Umbilical cord (tissue), 2 donors: ENCODE measurements around the gene GOLGA1. TPM values are rescaled to one million over a fixed set of nuclear protein-coding genes. Genes with fewer than 3 reads are reported as not detected.
"Not testable (repeated sequence)": the region's sequence is repeated elsewhere in the genome, so short reads cannot be mapped to it uniquely, and the experiment has no call there.

Experiments used
- DNase-seq: peaks from one replicate; pipeline ENCODE4 v3.0.0-alpha.2; 2015; ENCODE audit warnings: low spot score
- total RNA-seq: library from RNA; depleted of rRNA; stranded (reverse); fragments of >200 nt; gene quantifications from one replicate; pipeline ENCODE4 v1.2.3, GENCODE V29; 2014; ENCODE audit warnings: low replicate concordance; ENCODE audit not compliant: insufficient read depth

Gene GOLGA1
- total RNA-seq: 12.3 TPM

DNA sequence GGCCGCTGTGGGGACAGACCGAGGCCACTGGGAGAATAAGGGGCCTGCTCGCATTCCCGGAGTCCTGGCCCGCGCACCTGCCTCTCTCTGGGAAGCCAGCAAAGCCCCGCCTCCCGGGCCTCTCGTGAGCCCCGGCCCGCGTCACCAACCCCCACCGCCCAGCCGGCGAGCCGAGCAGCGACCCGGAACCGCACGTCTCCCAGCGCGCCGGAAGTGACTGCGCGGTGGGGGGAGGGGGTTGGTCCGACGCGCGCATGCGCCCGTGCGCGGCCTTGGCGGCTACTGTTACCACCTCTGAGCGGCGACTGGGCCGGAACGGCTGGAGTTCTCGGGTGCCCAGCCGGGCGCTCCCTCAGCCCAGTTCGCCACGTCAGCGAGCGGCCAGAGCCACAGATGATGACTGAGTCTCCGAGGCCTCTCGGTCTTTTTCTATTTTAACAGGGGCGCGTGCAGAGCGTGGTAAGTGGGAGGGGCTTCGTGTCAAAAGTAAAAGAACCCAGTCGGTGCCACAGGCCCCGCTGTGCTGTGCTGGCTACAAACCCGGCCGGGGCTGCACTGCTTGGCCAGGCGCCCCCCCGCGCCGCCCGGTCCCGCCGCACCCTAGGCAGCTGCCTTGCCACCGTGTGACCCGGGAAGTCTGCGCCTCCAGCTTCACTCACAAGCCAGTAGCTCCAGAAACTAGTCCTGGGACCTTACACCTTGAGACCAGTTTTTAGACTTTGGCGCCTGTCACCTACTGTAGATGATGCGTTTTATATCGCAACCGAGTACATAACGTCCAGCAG, at the start of gene GOLGA1:
Gene GOLGA1, minus strand, starts transcription at position 190 of the 785 bp plus-strand sequence. CDS start 2,372 bp downstream, outside the sequence.
- peak; percentile 95 for DNase-seq

DNA sequence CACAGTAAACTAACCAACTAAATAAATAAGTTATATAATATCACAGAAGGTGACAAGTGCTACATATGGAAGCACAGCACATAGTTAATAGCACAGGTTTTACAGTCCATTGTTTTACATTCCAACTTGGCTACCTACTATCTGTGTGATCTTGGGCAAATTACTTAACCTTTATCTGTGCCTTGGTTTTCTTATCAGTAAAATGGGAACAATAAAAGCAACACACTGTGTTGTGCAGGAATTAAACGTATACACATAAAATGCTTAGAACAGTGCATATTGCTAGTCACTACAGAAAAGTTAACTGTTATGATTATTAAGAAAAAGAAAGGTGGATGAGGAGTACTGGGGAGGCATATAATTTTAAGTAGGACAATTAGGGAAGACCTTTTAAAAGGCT, 42.8 kb upstream of the GOLGA1 start:
- DNase-seq: no peak

DNA sequence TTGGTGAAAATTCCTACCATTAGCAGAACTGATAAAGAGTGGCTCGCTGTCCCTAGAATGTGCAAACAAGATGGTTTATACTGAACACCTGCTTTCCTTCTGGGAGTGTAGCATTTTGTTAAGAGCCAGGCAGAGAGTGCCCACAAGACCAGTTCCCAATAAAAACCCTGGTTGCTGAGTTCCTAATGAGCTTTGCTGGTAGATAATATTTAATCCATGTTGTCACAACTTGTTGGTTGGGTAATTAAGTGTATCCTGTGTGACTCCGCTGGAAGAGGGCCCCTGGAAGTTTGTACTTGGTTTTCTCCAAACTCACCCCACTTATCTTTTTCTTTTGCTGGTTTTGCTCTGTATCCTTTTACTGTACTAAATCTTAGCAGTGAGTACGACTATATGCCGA, 39.5 kb upstream of the GOLGA1 start:
- no peak for DNase-seq

- DNase-seq: no peak
These were observed 34.2 kb upstream of the GOLGA1 start for GRCh38 chr9:124975131-124975530.

- no peak for DNase-seq
These were observed 32.9 kb upstream of the GOLGA1 start for GRCh38 chr9:124973807-124974206.

DNA sequence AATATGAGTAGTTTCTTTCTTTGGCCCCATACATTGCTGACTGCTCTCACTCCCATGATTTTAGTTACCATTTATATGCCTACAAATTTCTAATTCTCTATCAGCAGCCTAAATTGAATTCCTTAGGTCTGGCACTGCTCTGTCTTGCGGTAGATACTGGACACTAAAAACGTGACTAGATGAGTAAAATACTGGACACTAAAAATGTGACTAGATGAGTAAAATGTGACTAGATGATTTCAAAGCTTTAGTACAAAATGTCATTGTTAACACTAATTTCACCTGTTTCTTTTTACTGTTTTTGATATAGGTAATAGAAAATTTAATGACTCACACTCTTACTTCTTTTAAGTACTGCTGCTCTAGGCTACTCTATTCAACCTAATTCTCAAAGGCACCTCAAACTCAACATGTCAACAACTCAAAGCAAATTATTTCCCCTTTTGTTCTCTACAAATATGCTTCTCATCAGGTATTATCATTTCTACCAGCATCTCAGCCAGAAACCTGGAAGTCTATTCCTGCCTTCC, 31.4 kb upstream of the GOLGA1 start:
- DNase-seq: no peak

GRCh38 chr9:124969401-124969800, 28.5 kb upstream of the GOLGA1 start:
- no peak for DNase-seq

DNA sequence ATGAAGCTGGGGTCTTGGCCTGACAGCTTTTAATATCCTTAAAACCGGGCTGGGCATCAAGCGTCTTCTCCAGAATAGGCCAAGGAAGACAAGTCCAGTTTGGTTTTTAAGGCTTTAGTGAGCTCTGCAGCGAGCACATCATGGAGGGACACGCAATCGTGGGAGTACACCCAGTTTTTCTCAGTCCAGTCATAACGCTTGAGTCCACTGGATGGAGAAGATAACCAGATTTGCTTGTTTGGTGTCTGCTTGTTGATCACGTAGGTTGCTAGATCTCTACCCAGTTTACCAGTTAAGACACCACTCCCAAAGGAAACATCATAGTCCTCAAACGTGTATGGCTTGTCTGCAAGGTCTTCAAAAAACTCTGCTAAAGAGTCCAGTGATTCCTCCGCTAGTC, 27.4 kb upstream of the GOLGA1 start:
- no peak for DNase-seq

DNA sequence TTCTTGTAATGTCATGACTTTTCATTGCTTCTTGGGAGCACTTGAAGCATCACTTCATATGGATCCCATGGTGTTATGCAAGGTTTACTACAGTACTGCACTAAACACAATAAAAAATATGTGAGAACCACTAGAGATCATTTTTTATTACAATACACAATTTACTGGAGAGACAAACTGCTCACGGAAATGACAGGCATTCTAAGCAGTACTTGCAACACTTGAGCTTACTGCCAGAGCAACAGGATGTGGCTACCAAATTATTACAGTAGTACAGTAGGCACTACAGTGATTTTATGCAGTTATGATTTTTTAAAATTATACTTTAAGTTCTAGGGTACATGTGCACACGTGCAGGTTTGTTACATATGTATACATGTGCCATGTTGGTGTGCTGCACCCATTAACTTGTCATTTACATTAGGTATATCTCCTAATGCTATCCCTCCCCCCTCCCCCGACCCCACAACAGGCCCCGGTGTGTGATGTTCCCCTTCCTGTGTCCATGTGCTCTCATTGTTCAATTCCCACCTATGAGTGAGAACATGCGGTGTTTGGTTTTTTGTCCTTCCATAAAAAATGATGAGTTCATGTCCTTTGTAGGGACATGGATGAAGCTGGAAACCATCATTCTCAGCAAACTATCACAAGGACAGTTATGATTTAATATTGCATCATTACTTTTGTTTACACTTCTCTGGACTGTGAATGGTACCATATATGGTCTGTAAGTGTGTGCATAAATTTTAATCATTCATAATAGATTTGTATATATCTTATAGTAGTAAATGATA, 25.1 kb upstream of the GOLGA1 start:
- DNase-seq: not testable (repeated sequence)

- no peak for DNase-seq
These were observed 23.7 kb upstream of the GOLGA1 start for GRCh38 chr9:124964604-124965003.

DNA sequence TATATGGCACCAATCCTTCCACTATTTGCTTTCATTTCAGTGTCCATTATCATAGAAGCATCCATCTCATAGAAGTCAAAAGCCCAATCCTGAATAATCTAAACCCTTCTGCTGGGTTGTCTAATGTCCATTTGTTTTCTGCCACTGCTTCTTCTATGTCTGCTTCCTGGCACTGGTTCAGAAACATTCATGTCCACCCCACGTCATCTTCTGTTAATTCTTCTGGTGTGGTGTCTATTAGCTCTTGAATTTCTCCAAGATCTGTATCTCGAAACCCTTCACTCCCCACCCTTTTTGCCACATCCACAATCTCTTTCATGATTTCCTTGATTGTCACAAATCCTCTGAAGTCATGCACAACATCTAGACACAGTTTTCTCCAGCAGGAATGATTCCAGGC, 23.2 kb upstream of the GOLGA1 start:
- DNase-seq: no peak

DNA sequence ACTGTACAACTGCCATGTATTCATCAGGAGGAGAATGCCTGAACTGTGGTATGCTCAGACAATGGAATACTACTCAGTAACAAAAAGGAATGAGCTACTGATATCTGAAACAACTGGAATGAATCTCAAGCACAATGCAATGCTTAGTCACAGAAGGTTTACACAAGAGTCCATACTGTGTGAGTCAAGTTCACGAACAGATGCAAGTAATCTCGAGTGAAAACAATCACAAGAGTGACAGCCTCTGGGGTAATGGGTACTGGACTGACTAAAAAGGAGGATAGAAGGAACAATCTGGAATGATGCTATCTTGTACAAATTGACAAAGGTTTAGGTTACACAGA, 19.5 kb upstream of the GOLGA1 start:
- DNase-seq: no peak

DNA sequence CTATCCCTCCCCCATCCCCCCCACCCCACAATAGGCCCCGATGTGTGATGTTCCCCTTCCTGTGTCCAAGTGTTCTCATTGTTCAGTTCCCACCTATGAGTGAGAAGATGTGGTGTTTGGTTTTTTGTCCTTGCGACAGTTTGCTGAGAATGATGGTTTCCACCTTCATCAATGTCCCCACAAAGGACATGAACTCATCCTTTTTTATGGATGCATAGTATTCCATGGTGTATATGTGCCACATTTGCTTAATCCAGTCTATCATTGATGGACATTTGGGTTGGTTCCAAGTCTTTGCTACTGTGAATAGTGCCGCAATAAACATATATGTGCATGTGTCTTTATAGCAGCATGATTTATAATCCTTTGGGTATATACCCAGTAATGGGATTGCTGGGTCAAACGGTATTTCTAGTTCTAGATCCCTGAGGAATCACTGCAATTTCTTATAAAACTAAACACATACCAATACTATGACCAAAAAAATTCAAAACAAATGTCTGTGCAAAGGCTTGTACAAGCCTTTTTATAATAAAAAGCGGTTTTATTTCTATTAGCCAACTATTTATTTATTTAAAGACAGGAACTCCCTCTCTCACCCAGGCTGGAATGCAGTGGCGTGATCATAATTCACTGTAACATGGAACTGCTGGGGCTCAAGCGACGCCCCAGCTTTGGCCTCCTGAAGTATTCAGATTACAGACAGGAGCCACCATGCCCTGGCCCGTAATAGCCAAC, 19.0 kb upstream of the GOLGA1 start:
- not testable (repeated sequence) for DNase-seq

- DNase-seq: no peak
These were observed 13.4 kb upstream of the GOLGA1 start for GRCh38 chr9:124954255-124954654.

- no peak for DNase-seq
These were observed 9.3 kb upstream of the GOLGA1 start for GRCh38 chr9:124950050-124950718.

DNA sequence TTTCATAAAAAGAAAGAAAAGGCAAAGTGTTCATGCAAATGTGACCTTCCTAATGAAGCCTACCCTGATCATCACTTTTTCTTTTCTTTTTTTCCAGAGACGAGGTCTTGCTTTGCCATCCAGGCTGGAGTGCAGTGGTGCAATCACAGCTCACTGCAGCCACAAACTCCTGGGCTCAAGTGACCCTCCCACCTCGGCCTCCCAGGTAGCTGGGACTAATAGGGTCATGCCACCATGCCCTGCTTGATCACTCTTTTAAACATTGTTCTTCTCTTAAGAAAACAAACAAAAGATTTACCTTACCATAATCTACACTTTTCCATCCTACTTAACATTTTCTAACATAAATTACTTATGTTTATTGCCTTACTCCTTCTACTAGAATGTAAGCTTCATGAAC, 8.5 kb upstream of the GOLGA1 start:
- DNase-seq: no peak

DNA sequence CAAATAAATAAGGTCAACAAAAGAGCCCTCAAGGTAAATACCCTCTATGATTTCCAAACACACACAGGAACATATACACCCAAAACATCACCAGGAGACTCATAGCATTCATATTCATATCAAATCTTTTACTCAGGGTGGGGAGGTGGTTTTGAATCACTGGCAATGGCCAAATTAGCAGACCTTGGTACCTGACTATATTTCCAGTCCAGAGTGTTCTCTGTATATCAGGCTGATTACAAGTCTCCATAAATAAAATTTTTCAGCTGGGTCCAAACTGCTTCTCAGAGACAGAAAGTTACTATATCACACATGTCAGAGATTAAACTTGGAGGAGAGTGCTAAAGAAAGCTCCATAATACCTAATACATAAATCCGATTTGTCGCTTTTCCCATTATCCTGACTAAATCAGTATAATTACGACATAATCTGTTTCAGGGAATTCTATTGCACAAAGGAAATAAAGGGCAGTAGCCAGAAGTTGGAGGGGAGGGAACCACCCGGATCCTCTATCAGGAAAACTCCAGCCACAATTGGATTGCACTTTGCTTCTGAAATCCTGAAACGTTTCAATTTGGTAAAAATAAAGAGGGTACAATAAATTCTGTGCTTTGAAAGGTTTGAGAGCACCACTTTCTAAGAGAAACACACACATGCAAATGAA, 7.0 kb upstream of the GOLGA1 start:
- DNase-seq: no peak

- DNase-seq: no peak
These were observed 5.3 kb upstream of the GOLGA1 start for GRCh38 chr9:124946167-124946566.

GRCh38 chr9:124941679-124942561, 1.0 kb upstream of the GOLGA1 start:
- peak; percentile 79 for DNase-seq

GRCh38 chr9:124940521-124940893, 376 bp downstream of the GOLGA1 start:
- DNase-seq: no peak
